HG03045 (cell line): ENCODE results near the gene ALPL.

ENCODE experiments used
- ATAC-seq: cut with Tn5 transposase; IDR thresholded peaks from one replicate; pipeline ENCODE4 v1.9.1; 2021; ENCODE audit warnings: mild to moderate bottlenecking, moderate library complexity; ENCODE audit not compliant: unreplicated experiment

Gene ALPL

DNA sequence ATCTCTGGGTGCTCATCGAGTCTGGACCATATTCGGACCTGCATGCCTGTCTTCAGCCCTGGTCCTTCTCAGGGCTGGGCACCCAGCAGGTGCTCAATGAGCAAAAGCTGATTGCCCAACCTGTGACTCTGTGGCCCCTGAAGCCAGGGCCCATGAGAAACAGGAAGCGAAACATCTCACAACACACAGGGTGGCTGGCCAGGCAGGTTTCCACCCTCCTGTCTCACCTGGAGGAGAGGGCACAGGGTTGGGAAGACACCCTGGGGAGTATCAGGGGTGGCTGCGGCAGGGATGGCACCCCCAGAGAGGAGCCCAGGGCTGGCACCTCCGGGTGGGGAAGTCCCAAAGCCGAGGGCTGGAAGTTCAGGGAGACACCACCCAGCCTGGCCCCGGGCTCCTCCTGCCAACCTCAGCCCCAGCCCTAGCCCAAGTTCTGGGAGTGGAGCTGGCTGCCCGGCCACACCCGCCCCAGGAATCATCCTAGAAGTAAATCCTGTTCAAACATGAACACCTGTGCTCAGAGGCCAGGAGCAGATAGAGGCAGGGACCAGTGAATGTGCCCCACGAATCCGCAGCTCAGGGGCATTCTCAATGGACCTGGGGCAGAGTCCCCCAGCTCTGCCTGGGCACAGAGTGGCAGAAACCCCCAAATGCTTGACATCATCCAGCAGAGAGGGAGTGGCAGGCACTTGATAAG lies 105.3 kb downstream of the ALPL start:
- ATAC-seq = no peak

DNA sequence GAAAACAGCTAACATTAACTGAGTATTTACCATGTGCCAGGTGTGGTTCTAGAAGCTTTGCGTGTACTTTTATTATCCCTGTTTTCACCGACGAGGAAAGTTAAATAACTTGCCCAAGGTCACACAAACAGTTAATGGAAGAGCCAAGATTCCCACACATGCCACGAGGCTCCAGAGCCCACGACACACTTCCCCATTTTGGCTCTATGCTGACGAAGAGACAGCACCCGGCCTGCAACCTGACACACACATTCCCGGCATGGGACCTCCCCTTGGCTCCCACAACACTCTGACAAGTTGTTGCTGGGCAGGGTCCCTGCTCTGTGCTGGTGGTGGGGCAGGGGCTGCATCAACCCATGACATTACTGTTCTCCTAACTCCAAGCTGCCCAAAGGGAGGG lies 107.1 kb downstream of the ALPL start:
- ATAC-seq = no peak

DNA sequence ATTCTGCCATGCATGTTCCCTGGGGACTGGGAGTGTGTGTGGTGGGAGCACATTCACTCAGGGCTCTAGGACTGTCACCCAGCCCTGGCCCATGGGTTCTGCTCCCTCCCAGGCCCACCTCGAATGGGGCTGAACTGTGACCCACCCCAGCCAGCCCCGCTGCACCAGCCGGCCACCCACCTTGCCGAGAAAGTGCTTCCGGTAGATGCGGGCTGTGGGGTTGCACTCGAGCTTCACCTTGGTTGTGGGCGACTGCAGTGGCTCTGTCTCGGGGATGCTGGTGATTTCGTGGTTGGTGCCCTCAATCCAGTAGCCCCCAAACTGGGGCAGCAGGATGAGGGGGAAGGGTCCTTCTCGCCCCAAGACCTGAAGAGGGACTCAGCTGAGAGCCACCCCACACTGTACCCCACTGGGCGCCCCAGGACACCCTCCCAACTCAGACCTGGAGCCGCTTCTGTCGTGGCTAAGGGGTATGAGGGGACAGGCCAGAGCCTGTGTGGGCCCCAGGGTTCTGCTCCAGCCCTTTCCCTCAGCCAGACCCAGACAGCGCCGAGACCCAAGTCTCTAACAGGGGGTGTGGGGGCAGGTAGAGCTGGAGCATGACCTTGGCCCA lies 108.0 kb downstream of the ALPL start:
- no peak for ATAC-seq

DNA sequence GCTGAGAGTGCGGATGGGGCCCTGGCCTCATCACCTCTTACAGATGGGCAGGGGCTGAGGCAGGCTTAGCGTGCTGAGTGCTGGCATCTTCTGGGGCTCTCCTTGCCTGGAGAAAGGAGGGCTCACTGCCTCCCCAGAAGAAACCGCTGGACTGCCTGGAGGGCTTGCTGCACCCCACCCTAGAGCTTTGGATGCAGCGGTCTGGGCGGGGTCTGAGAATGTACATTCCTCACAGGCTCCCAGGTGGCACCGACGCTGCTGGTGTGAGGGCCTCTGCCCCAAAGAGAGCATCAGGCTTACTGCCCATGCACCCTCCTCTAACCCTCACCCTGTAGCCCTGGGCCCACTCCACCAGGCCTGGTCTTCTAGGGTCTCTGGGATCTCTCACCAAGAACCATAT lies 108.8 kb downstream of the ALPL start:
- ATAC-seq = no peak

DNA sequence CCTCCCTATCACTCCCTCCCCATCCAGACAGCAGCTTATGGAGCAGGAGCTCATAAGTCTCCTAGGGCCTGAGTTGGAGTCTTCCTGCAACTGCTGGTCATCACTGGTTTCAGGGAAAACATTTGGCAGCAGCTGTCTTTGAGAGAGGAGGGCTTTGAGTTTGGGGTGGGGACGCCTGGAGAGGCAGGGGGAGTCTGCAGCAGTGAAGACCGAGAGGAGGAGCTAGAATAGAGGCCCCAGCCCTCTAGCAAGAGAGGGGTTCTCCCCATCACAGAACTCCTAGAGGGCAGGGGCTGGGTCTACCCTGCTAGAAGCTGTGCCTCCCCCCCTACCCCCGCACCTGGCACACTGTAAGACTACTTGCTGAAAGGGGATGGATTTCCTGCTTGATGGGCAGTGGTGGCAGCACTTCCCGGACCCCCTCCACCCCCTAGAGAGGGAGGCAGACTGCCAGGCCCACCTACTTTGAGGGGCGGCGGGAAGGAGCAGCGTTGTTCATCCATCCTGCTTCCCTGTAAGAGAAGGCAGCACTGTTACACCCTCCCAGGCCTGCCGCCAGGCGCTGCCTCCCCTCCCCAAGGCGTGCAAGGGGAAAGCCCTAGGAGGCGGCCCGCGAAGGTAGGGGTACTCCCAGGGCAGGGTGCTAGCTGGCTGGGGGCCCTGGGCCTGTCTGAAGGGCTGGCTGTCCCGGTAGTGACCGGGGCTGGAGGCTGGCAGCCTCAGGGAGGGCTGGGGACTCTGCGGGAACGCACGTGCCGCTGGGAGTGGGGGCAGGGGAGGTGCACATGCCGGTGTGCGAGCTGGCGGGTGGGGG lies 109.5 kb downstream of the ALPL start:
- ATAC-seq = no peak

DNA sequence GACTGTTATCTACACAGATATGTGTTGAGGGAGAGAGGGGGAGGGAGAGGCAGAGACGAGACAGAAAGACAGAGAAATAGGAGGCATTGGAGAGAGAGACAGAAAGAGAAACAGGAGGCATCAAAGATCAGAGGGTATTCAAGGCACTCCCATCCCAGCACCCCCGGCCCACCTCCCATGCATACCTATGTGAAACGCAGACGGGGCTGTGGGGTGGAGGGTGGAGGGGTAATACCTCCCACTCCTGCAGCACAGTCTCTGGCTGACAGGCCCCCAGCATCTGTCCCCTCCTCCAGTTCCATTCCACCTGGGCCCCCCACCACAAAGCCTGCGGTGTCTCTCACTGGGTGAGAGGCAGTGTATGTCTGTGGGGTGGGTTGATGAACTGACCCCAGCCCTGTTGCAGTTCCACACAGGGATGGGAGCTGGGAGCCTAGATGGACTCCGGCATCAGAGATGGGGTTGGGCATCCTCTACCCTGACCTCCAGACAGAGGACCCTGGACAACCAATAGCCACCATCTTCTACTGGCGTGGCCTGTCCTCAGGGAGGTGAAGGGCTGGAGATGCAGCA lies 110.2 kb downstream of the ALPL start:
- no peak for ATAC-seq

DNA sequence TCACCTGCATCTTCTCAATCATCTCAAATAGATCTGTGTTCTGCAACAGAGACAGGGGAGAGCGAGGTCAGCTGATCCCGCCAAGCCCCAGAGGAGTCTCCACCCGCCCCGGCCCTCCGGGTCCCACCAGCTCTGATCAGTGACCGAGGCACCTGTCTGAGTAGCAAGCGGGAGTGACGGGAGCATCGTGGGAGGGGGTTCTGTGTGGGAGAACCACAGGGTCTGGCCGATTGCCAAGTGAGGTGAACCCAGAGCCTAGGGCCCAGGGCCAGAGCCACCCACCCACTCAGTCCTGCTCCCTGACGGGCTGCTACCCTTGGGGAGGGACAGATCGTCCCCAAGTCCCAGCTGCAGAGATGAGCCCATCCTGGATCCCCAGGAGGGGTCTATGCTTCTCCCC lies 110.8 kb downstream of the ALPL start:
- ATAC-seq = no peak

DNA sequence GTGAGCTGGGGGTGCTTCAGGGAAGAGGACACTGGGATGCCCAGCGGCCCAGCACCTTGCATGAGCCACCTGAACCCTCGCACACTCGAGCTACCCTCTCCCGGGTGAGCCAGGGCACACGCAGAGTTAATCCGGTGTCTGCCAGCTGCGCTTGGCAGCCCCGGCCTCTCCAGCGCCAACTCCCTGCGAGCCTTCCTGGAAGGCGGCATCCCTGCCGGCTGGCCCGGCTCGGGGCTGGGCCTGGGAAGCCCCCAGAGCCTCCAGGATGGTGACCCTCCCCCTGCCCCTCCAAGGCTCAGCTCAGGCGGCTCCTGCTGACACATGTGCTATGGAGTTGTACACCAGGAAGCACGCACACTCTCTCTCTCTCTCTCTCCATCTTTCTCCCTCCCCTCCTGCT lies 111.3 kb downstream of the ALPL start:
- no peak for ATAC-seq

DNA sequence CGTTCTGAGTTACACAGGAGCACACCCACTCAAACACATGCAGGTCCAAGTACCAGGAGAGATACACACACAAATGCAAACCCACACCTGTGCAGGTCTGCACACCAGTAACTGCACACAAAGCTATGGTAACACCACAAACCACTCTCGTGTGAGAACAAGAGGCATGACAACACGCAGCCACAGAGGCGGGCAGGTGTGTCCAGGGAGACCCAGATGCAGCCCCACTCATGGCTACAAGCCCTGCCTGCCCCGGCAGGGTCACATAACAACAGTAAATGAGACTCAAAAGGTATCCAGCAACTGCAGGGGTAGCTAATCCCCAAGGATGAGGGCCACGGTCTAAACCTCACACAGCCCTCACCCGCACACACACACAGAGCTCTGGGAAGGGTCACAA lies 111.8 kb downstream of the ALPL start:
- no peak for ATAC-seq

DNA sequence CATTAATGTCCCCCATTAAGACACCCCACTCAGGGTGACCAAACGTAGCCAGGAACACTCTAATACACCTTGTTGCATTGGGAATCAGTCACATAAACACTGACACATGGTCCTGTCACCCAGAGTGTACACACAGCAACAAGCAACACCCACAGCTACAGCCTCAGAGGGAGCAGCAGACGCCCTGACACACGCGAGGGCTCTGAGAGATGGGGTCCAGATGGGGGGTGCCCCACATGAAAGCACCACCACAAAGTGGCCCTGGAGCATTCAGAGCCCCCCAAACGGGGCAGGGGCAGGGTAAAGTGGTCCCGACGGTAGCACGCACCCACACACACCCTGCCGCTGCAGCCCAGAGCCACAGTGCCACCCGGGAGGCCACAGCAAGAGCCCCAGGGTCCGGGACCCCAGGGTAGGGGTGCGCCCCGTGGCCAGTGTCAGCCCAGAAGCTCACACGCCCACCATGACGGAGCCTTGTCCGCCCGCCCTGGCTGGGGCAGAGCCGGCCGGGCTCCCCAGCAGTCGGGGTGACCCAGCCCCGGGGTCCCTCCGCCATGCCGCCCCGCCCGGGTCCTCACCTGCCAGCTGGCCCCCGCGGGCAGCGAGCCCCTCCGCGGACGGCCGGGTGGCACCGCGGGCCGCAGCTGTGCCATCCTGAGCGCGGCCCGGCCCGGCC lies 112.7 kb downstream of the ALPL start:
- ATAC-seq = no peak

DNA sequence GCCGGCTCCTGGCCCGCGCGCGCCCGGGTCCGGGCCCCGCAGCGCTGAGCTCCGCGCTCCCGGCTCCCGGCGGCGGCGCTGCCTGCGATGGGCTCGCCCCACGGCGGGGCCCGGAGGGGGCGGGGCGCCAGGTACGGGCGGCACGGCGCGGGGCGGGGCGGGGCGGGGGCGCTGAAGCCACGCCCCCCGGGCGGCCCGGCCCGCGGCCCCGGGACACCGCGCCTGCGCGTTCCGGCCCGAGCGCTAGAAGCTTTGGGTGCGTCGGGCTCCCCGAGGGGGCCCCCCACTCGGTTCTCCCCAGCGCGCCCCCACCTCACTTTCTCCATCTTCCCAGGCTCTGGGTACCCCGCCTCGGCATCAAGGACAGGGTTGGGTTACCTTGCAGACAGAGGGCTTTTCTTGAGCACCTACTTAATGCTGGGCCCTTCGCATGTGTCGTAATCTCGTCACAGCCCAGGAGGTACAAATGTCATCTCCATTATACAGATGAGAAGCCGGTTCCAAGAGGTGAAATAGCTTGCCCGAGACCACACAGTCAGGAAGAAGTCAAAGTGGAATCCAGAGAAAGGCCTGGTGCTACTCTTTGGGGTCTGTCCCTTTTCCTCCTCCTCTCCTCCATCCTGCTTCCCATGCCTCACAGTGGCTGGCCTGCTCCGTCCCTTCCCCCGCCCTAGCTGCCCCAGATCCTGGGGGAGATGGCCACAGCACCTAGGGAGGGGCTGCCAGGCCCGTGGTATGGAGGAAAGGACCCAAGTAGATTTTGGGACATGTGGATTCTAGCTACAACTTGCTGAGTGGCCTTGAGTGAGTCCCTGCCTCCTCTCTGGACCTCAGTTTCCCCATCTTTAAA lies 113.5 kb downstream of the ALPL start:
- no peak for ATAC-seq

DNA sequence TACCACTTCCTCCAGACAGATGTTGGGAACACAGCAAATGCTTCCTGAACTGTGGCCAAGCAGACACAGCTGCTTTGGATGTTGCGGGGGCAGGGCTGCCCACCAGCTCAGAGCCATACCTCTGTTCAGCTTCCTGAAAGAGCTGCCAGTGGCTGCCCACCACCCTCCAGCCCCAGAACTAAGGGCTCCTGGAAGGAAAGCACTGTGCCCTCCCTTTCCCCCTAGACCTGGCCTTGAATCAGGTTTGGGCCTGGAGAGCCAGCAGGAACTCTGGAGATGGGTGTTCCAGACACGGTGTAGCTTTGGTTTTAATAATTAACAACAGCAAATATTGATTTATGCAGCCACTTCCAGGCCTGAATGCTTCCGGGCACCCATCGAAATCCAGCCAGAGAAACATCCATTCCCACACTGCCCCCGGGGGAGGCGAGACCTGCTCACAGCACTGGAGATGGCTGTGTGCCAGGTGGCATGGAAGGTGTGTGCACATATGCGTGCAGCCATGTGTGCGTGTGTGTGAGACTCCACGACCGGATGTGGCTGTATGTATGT lies 114.3 kb downstream of the ALPL start:
- no peak for ATAC-seq

DNA sequence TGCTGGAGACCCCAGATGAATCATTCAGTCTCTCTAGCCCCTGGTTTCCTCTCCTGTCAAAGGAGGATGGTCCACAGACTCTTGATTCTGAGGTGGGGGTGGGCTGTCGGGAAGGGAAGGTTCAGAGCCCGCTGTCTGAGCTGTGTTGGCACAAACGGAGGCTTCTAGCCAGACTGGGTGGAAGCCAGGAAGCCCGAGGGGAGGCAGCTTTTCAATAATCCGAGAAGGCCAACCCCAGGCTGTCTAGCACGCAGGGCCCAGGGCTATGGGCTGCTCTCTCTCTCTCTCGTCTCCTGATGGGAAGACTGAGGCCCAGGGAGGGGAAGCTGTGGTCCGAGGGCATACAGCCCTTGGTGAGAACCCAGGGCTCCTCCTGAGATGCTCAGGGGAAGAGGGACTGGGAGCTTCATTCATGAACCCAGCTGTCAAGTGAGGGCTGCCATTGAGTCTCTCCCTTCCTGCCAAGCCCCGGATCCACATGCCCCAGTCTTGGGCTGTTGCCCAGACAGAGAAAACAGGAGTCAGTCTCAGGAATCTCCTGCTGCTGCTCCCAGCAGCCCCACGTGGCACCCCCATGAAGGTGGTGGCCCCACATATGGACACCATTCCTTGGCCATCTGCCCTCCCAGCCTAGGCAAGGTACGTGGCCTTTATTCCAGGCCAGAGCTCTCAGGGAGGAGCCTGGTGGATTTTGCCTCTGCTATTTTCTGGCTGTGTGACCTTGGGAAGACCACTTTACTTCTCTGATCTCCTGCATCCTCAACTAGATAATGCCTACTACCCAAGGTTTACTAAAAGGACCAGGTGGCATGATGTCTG lies 115.6 kb downstream of the ALPL start:
- no peak for ATAC-seq

DNA sequence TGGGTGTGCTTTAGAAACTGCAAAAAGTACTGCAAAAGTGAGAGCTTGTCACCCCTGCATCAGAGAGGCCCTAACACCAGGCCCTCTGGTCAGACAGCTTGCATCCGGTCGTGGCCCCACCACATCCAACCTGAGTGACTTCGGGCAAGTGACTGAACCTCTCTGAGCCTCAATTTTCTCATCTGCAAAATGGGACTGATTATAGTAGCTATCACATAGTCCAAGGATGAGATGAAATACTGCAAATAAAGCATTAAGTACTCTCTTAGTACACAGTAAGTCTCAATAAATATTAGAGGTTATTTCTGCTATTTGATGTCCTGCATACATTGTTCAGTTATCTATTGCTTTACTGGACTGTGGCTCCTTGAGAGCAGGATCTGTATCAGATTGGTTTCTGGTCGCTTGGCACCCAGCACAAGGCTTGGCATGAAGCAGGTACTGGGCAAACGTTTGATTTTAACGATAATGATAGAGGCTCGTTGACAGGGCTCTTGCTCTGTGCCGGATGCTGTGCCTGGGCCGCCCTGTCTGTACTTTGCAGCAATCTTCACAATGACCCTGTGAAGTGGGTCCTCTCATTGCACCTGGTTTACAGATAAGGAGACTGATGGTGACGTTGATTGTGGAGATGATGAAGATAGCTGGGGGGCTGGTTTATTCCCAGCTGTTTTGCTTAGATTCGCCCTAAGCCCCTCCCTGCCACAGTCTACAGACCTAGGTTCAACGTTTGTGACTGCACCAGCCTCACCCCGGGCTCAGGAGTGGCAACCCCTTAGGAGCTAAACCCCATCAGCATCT lies 116.4 kb downstream of the ALPL start:
- no peak for ATAC-seq

DNA sequence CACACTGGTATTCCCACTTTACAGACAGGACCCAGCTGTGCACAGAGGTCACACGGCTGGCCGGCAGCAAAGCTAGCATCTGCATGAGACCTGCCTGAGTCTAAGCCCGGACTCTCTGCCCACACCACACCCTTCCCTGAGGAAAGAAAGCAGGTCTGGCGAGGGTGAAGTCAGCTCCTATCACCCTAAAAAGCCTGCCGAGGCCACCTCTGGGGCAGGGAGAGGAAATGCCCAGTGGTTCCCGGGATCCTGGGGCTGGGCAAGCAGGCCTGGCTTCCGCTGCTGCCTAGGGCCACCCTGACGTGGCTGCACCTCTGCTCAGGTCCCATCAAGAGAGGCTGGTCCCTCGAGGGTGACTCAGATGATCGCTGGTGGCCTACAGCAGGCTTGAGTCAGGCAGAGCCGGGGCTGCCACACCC lies 117.7 kb downstream of the ALPL start:
- no peak for ATAC-seq
